GM21529 (cell line): ENCODE measurements around the gene GADD45G.

ENCODE experiments used
- ATAC-seq: cut with Tn5 transposase; IDR thresholded peaks from one replicate; pipeline ENCODE4 v1.9.1; 2021; ENCODE audit not compliant: unreplicated experiment

GADD45G gene

GRCh38 chr9:89648247-89649000 lies 43.6 kb downstream of the GADD45G start:
- no peak for ATAC-seq

GRCh38 chr9:89649039-89649691 lies 44.4 kb downstream of the GADD45G start:
- no peak for ATAC-seq

- ATAC-seq = no peak
Observed at GRCh38 chr9:89654025-89654662, 49.3 kb downstream of the GADD45G start.

DNA sequence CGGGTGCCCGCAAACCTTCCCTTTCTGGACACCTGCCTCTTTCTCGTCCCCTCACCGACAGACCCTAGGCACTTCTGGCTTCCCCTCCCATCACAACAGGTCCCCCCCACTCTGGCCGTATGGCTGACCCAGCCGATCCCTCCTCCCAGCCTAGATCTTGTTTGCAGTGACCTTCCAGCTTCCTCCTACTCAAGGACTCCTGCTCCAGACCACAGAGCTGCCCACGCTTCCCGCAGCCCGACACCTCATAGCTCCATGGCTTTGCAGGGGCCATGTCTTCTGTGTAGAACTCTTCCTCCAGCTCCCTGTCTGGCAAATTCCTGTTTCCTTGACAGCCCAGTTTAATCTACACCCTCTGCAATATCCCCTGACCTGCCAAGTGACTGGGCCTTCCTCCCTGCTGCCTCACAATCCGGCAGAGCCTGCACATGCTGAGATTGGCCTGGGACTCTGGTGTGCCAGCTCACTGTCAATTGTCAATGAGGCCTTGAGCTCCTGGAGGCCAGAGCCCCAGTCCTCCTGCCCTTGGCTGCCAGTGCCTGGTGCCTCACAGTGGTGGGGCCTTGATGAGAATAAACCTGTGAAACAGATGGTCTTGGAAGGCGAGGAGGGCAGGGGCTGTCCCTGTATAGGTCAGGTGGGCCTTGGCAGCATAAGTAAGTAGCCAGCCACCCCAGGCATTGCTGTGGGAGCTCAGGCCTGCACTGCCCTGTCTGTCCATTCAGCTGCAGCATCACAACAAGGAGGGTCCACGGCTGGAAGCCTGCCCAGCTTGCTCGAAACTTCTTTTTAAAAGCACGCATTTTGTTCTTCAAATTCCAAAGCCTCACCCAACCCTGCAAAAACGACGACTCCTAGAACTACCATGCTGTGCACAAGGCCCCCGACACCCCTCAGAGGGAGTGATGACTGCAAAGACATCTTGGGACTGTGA lies 50.5 kb downstream of the GADD45G start:
- no peak for ATAC-seq
